ENCODE data around the gene ATP6V0D1. TPM values are rescaled to one million over a fixed set of nuclear protein-coding genes. Genes with fewer than 3 reads are reported as not detected.
A peak's percentile ranks its signal among the peaks of the same experiment; 100 is the strongest.

Gene ATP6V0D1
- total and polyA plus RNA-seq, 2 experiments from 2014 or later: 20.6 to 68.7 TPM

DNA sequence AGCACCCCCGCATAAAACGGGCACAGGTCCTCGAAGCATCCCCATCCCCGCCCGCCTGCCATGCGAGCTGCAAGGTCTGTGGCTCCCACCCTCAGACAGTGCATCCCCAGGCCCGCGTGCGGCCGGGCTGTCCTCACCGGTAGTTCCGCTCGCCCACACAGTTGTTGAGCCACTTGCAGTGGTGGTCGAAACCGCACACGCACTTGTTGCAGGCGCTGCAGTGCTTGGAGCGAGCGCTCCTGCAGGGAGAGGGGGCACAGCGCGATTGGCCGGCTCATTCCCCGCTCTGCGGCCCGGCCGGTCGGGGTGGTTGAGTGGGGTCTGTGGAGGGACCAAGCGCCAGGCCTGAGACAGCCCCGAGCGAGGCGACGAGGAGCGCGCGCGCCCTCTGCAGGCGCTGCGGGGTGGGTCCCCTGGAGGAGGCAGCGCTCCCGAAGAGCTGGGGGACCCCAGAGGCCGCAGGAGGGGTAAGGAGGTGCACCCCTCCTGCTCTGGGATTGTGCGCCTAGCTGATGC lies 81.7 kb downstream of the ATP6V0D1 start:
- no peak overlapping the region for H3K4me3 Mint-ChIP-seq
- H3K27ac Mint-ChIP-seq: no peak overlapping the region
- H3K27me3 Mint-ChIP-seq (ENCODE audit: insufficient read depth, low read depth, poor library complexity): peaks cover 30% of the 10 kb centered on the region
- 0 out of 2 replicates have a peak, but pooled peaks have one; percentile 6 for TF ChIP-seq CREB1 (CRISPR knock-in tag; IDR thresholded peaks at IDR 0.05; ENCODE audit: low read depth)
- TF ChIP-seq, protein P1, sequence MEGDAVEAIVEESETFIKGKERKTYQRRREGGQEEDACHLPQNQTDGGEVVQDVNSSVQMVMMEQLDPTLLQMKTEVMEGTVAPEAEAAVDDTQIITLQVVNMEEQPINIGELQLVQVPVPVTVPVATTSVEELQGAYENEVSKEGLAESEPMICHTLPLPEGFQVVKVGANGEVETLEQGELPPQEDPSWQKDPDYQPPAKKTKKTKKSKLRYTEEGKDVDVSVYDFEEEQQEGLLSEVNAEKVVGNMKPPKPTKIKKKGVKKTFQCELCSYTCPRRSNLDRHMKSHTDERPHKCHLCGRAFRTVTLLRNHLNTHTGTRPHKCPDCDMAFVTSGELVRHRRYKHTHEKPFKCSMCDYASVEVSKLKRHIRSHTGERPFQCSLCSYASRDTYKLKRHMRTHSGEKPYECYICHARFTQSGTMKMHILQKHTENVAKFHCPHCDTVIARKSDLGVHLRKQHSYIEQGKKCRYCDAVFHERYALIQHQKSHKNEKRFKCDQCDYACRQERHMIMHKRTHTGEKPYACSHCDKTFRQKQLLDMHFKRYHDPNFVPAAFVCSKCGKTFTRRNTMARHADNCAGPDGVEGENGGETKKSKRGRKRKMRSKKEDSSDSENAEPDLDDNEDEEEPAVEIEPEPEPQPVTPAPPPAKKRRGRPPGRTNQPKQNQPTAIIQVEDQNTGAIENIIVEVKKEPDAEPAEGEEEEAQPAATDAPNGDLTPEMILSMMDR (conservative IDR thresholded peaks at IDR 0.05; ENCODE audit: low read depth in 2 of 2): peak; percentile 75 to 91
- peak; percentile 24 for TF ChIP-seq EZH2 (IDR thresholded peaks at IDR 0.05; ENCODE audit: low read depth, unreplicated experiment)
- TF ChIP-seq NANOG (IDR thresholded peaks at IDR 0.05; ENCODE audit: borderline replicate concordance): no peak
- TF ChIP-seq, protein P2, sequence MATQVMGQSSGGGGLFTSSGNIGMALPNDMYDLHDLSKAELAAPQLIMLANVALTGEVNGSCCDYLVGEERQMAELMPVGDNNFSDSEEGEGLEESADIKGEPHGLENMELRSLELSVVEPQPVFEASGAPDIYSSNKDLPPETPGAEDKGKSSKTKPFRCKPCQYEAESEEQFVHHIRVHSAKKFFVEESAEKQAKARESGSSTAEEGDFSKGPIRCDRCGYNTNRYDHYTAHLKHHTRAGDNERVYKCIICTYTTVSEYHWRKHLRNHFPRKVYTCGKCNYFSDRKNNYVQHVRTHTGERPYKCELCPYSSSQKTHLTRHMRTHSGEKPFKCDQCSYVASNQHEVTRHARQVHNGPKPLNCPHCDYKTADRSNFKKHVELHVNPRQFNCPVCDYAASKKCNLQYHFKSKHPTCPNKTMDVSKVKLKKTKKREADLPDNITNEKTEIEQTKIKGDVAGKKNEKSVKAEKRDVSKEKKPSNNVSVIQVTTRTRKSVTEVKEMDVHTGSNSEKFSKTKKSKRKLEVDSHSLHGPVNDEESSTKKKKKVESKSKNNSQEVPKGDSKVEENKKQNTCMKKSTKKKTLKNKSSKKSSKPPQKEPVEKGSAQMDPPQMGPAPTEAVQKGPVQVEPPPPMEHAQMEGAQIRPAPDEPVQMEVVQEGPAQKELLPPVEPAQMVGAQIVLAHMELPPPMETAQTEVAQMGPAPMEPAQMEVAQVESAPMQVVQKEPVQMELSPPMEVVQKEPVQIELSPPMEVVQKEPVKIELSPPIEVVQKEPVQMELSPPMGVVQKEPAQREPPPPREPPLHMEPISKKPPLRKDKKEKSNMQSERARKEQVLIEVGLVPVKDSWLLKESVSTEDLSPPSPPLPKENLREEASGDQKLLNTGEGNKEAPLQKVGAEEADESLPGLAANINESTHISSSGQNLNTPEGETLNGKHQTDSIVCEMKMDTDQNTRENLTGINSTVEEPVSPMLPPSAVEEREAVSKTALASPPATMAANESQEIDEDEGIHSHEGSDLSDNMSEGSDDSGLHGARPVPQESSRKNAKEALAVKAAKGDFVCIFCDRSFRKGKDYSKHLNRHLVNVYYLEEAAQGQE (IDR thresholded peaks at IDR 0.05; ENCODE audit: unreplicated experiment): no peak
- TF ChIP-seq ZNF331 (CRISPR knock-in tag; IDR thresholded peaks at IDR 0.05; ENCODE audit: low read depth): no peak
- H3K4me3 ChIP-seq: no peak overlapping the region
- peaks cover 21% of the 10 kb centered on the region for H3K27me3 ChIP-seq (ENCODE audit: insufficient read depth)
- no peaks in the 10 kb centered on the region for H4K20me1 ChIP-seq (replicated peaks; ENCODE audit: insufficient read depth)
- ATAC-seq (peak; percentile 79), DNase-seq (ENCODE audit: low spot score) (peak; percentile 90)
- H3K4me1 Mint-ChIP-seq: peaks cover 24% of the 10 kb centered on the region
- no peaks in the 10 kb centered on the region for H3K36me3 ChIP-seq (ENCODE audit: insufficient read depth)
- H2AFZ ChIP-seq: peak overlapping the region; percentile 74
- no peak overlapping the region for H3K27ac ChIP-seq (ENCODE audit: low read depth)
- H3K4me2 ChIP-seq: peak overlapping the region; percentile 74
- no peaks in the 10 kb centered on the region for H3K9me3 Mint-ChIP-seq
- no peaks in the 10 kb centered on the region for H3K9me2 ChIP-seq (ENCODE audit: insufficient read depth)
- no peaks in the 10 kb centered on the region; the same call in 2 of the 3 replicates for H3K36me3 Mint-ChIP-seq (ENCODE audit: low read depth)
- peaks cover 24% of the 10 kb centered on the region for H3K4me1 ChIP-seq (ENCODE audit: insufficient read depth)
- H3K79me2 ChIP-seq (replicated peaks; ENCODE audit: insufficient read depth): no peaks in the 10 kb centered on the region
- 0 out of 2 replicates have a peak, but pooled peaks cover 10% of the 10 kb centered on the region for H3F3A ChIP-seq (replicated peaks; ENCODE audit: low read depth)

DNA sequence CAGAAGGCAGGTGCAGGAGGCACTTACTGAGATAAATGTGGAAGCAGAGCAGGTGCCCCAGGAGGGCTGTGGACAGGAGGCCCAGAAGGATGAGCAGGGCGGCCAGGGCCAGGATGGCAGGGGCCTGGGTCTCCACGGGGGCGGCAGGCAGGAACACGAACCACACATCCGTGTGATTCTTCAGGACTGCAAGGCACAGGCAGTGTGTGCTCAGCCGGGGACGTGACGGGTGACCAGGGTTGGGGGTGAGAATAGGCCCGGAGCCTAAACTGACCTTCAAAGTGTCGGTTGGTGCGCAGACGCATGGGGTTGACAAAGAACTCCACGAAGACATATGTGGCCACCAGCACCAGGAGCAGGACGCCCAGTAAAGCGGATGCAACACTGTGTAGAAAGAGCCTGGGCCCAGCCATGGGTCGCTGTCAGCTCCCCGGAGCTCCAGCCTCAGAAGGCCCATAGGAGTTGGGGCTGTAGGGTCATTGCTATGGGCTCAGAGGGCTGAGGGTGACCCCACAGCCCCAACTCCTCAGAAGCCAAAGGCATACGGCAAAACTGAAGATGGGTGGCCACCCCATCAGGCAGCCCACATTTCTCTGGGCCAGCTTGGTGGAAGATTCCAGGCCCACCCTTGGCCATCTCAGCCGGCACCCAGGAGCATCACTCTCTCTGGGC lies 82.3 kb downstream of the ATP6V0D1 start:
- no peak overlapping the region for H3K27ac ChIP-seq (ENCODE audit: low read depth)
- H3K79me2 ChIP-seq (replicated peaks; ENCODE audit: insufficient read depth): no peaks in the 10 kb centered on the region
- Mint-ChIP-seq H3K9me3 (no peaks in the 10 kb centered on the region), H3K27me3 (ENCODE audit: insufficient read depth, low read depth, poor library complexity) (peaks cover 36% of the 10 kb centered on the region), H3K4me1 (peaks cover 21% of the 10 kb centered on the region), H3K27ac (no peak overlapping the region), H3K36me3 (ENCODE audit: low read depth) (no peaks in the 10 kb centered on the region; the same call in 2 of the 3 replicates), H3K4me3 (no peak overlapping the region)
- H3K9me2 ChIP-seq (ENCODE audit: insufficient read depth): no peaks in the 10 kb centered on the region
- peaks cover 27% of the 10 kb centered on the region for H3K27me3 ChIP-seq (ENCODE audit: insufficient read depth)
- H4K20me1 ChIP-seq (replicated peaks; ENCODE audit: insufficient read depth): no peaks in the 10 kb centered on the region
- H3K4me2 ChIP-seq: peak overlapping the region; percentile 74; the same call in 1 of the 2 replicates
- H3K4me3 ChIP-seq: no peak overlapping the region
- 0 out of 2 replicates have a peak, but pooled peaks cover 10% of the 10 kb centered on the region for H3F3A ChIP-seq (replicated peaks; ENCODE audit: low read depth)
- no peak for ATAC-seq
- DNase-seq (ENCODE audit: low spot score): no peak
- H3K36me3 ChIP-seq (ENCODE audit: insufficient read depth): no peaks in the 10 kb centered on the region
- H2AFZ ChIP-seq: no peak overlapping the region
- peaks cover 25% of the 10 kb centered on the region for H3K4me1 ChIP-seq (ENCODE audit: insufficient read depth)
- TF ChIP-seq CREB1 (CRISPR knock-in tag; IDR thresholded peaks at IDR 0.05; ENCODE audit: low read depth) (no peak), NANOG (IDR thresholded peaks at IDR 0.05; ENCODE audit: borderline replicate concordance) (no peak), POLR2AphosphoS5 (IDR thresholded peaks at IDR 0.05; ENCODE audit: low read depth) (no peak)
- TF ChIP-seq, protein P3, sequence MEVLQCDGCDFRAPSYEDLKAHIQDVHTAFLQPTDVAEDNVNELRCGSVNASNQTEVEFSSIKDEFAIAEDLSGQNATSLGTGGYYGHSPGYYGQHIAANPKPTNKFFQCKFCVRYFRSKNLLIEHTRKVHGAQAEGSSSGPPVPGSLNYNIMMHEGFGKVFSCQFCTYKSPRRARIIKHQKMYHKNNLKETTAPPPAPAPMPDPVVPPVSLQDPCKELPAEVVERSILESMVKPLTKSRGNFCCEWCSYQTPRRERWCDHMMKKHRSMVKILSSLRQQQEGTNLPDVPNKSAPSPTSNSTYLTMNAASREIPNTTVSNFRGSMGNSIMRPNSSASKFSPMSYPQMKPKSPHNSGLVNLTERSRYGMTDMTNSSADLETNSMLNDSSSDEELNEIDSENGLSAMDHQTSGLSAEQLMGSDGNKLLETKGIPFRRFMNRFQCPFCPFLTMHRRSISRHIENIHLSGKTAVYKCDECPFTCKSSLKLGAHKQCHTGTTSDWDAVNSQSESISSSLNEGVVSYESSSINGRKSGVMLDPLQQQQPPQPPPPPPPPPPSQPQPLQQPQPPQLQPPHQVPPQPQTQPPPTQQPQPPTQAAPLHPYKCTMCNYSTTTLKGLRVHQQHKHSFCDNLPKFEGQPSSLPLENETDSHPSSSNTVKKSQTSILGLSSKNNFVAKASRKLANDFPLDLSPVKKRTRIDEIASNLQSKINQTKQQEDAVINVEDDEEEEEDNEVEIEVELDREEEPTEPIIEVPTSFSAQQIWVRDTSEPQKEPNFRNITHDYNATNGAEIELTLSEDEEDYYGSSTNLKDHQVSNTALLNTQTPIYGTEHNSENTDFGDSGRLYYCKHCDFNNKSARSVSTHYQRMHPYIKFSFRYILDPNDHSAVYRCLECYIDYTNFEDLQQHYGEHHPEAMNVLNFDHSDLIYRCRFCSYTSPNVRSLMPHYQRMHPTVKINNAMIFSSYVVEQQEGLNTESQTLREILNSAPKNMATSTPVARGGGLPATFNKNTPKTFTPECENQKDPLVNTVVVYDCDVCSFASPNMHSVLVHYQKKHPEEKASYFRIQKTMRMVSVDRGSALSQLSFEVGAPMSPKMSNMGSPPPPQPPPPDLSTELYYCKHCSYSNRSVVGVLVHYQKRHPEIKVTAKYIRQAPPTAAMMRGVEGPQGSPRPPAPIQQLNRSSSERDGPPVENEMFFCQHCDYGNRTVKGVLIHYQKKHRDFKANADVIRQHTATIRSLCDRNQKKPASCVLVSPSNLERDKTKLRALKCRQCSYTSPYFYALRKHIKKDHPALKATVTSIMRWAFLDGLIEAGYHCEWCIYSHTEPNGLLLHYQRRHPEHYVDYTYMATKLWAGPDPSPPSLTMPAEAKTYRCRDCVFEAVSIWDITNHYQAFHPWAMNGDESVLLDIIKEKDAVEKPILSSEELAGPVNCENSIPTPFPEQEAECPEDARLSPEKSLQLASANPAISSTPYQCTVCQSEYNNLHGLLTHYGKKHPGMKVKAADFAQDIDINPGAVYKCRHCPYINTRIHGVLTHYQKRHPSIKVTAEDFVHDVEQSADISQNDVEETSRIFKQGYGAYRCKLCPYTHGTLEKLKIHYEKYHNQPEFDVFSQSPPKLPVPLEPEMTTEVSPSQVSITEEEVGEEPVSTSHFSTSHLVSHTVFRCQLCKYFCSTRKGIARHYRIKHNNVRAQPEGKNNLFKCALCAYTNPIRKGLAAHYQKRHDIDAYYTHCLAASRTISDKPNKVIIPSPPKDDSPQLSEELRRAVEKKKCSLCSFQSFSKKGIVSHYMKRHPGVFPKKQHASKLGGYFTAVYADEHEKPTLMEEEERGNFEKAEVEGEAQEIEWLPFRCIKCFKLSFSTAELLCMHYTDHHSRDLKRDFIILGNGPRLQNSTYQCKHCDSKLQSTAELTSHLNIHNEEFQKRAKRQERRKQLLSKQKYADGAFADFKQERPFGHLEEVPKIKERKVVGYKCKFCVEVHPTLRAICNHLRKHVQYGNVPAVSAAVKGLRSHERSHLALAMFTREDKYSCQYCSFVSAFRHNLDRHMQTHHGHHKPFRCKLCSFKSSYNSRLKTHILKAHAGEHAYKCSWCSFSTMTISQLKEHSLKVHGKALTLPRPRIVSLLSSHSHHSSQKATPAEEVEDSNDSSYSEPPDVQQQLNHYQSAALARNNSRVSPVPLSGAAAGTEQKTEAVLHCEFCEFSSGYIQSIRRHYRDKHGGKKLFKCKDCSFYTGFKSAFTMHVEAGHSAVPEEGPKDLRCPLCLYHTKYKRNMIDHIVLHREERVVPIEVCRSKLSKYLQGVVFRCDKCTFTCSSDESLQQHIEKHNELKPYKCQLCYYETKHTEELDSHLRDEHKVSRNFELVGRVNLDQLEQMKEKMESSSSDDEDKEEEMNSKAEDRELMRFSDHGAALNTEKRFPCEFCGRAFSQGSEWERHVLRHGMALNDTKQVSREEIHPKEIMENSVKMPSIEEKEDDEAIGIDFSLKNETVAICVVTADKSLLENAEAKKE (CRISPR knock-in tag; IDR thresholded peaks at IDR 0.05): no peak
